ENCODE measurements around the gene TANGO6. TPM values are rescaled to one million over a fixed set of nuclear protein-coding genes. Genes with fewer than 3 reads are reported as not detected.
"Not testable (repeated sequence)": the region's sequence is repeated elsewhere in the genome, so short reads cannot be mapped to it uniquely, and the experiment has no call there.

Gene TANGO6
- total RNA-seq, 1 donor = 38.0 TPM

GRCh38 chr16:69055008-69055407, 211.7 kb downstream of the TANGO6 start:
- Histone ChIP-seq H3K27me3 (ENCODE audit: insufficient read depth, low read length) (no peaks in the 10 kb centered on the region), H3K9me3 (ENCODE audit: low read depth, low read length) (no peaks in the 10 kb centered on the region), H3K4me1 (ENCODE audit: insufficient read depth, low read length) (peaks cover 16% of the 10 kb centered on the region), H3K36me3 (ENCODE audit: insufficient read depth, low read length) (no peaks in the 10 kb centered on the region), H4K20me1 (ENCODE audit: insufficient read depth, low read length) (no peaks in the 10 kb centered on the region), H3K4me3 (ENCODE audit: insufficient read depth, low read length) (no peak overlapping the region), H3K79me2 (ENCODE audit: insufficient read depth, low read length) (no peaks in the 10 kb centered on the region), H2AFZ (ENCODE audit: low read length) (no peak overlapping the region), H3K27ac (ENCODE audit: low read depth, low read length) (no peak overlapping the region), H3K4me2 (ENCODE audit: insufficient read depth, low read length) (no peak overlapping the region)
- no peak for TF ChIP-seq CTCF (IDR thresholded peaks at IDR 0.05; ENCODE audit: extremely low read depth, low read depth, low read length)
- no peak for DNase-seq (ENCODE audit: insufficient read length, low spot score, missing footprints)

- H3K79me2 ChIP-seq (ENCODE audit: insufficient read depth, low read length) = no peaks in the 10 kb centered on the region
- no peaks in the 10 kb centered on the region for H3K36me3 ChIP-seq (ENCODE audit: insufficient read depth, low read length)
- H3K4me2 ChIP-seq (ENCODE audit: insufficient read depth, low read length) = no peak overlapping the region
- DNase-seq (ENCODE audit: insufficient read length, low spot score, missing footprints) = no peak
- no peak overlapping the region for H3K4me3 ChIP-seq (ENCODE audit: insufficient read depth, low read length)
- H4K20me1 ChIP-seq (ENCODE audit: insufficient read depth, low read length) = no peaks in the 10 kb centered on the region
- H3K27me3 ChIP-seq (ENCODE audit: insufficient read depth, low read length) = no peaks in the 10 kb centered on the region
- H3K9me3 ChIP-seq (ENCODE audit: low read depth, low read length) = no peaks in the 10 kb centered on the region
- H2AFZ ChIP-seq (ENCODE audit: low read length) = no peak overlapping the region
- TF ChIP-seq CTCF (IDR thresholded peaks at IDR 0.05; ENCODE audit: extremely low read depth, low read depth, low read length) = no peak
- H3K4me1 ChIP-seq (ENCODE audit: insufficient read depth, low read length) = peaks cover 16% of the 10 kb centered on the region
- no peak overlapping the region for H3K27ac ChIP-seq (ENCODE audit: low read depth, low read length)
These were observed 212.6 kb downstream of the TANGO6 start for GRCh38 chr16:69055980-69056379.

GRCh38 chr16:69056421-69056820, 213.1 kb downstream of the TANGO6 start:
- no peaks in the 10 kb centered on the region for H3K79me2 ChIP-seq (ENCODE audit: insufficient read depth, low read length)
- no peak for TF ChIP-seq CTCF (IDR thresholded peaks at IDR 0.05; ENCODE audit: extremely low read depth, low read depth, low read length)
- no peaks in the 10 kb centered on the region for H3K36me3 ChIP-seq (ENCODE audit: insufficient read depth, low read length)
- no peak overlapping the region for H2AFZ ChIP-seq (ENCODE audit: low read length)
- no peak overlapping the region for H3K4me3 ChIP-seq (ENCODE audit: insufficient read depth, low read length)
- peaks cover 16% of the 10 kb centered on the region for H3K4me1 ChIP-seq (ENCODE audit: insufficient read depth, low read length)
- no peak overlapping the region for H3K27ac ChIP-seq (ENCODE audit: low read depth, low read length)
- no peaks in the 10 kb centered on the region for H3K27me3 ChIP-seq (ENCODE audit: insufficient read depth, low read length)
- no peak overlapping the region for H3K4me2 ChIP-seq (ENCODE audit: insufficient read depth, low read length)
- DNase-seq (ENCODE audit: insufficient read length, low spot score, missing footprints) = no peak
- H4K20me1 ChIP-seq (ENCODE audit: insufficient read depth, low read length) = no peaks in the 10 kb centered on the region
- H3K9me3 ChIP-seq (ENCODE audit: low read depth, low read length) = no peaks in the 10 kb centered on the region

GRCh38 chr16:69057400-69058378, 214.4 kb downstream of the TANGO6 start:
- no peaks in the 10 kb centered on the region for H3K36me3 ChIP-seq (ENCODE audit: insufficient read depth, low read length)
- no peaks in the 10 kb centered on the region for H4K20me1 ChIP-seq (ENCODE audit: insufficient read depth, low read length)
- peak; percentile 91 for DNase-seq (ENCODE audit: insufficient read length, low spot score, missing footprints)
- H2AFZ ChIP-seq (ENCODE audit: low read length) = peak overlapping the region; percentile 58
- no peak overlapping the region for H3K4me3 ChIP-seq (ENCODE audit: insufficient read depth, low read length)
- peaks cover 16% of the 10 kb centered on the region for H3K4me1 ChIP-seq (ENCODE audit: insufficient read depth, low read length)
- H3K27ac ChIP-seq (ENCODE audit: low read depth, low read length) = peak overlapping the region; percentile 91
- no peaks in the 10 kb centered on the region for H3K79me2 ChIP-seq (ENCODE audit: insufficient read depth, low read length)
- no peak for TF ChIP-seq CTCF (IDR thresholded peaks at IDR 0.05; ENCODE audit: extremely low read depth, low read depth, low read length)
- peak overlapping the region; percentile 61 for H3K4me2 ChIP-seq (ENCODE audit: insufficient read depth, low read length)
- H3K9me3 ChIP-seq (ENCODE audit: low read depth, low read length) = no peaks in the 10 kb centered on the region
- no peaks in the 10 kb centered on the region for H3K27me3 ChIP-seq (ENCODE audit: insufficient read depth, low read length)

GRCh38 chr16:69063491-69063890, 220.2 kb downstream of the TANGO6 start:
- not testable (repeated sequence) for H2AFZ ChIP-seq (ENCODE audit: low read length); H3K79me2 ChIP-seq (ENCODE audit: insufficient read depth, low read length); DNase-seq (ENCODE audit: insufficient read length, low spot score, missing footprints); H3K4me3 ChIP-seq (ENCODE audit: insufficient read depth, low read length); H3K36me3 ChIP-seq (ENCODE audit: insufficient read depth, low read length); H3K27ac ChIP-seq (ENCODE audit: low read depth, low read length); H3K9me3 ChIP-seq (ENCODE audit: low read depth, low read length); H3K4me2 ChIP-seq (ENCODE audit: insufficient read depth, low read length); H3K27me3 ChIP-seq (ENCODE audit: insufficient read depth, low read length); H4K20me1 ChIP-seq (ENCODE audit: insufficient read depth, low read length)
- H3K4me1 ChIP-seq (ENCODE audit: insufficient read depth, low read length) = peaks cover 14% of the 10 kb centered on the region

All from osteoblast (primary cell).